ENCODE results near the gene CBL.

CBL gene

DNA sequence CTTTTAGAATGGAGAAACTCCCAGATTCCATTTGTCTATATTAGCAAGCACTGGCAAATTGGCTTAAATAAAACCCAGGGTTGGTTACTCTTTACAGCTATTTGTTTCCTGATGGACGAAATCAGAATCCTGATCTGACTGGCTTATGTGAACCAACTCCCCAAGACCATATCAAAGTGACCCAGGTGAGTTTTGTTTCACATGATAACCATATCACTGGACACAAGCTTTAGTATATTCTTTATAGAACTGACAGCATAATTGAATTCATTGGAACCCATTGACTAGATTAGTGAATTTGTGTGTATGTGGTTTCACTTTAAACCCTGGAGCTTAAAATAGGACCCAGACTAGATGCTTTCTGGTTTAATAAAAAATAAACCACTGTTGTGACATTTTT lies 71.5 kb downstream of the CBL start:
- no peak for FAIRE-seq

DNA sequence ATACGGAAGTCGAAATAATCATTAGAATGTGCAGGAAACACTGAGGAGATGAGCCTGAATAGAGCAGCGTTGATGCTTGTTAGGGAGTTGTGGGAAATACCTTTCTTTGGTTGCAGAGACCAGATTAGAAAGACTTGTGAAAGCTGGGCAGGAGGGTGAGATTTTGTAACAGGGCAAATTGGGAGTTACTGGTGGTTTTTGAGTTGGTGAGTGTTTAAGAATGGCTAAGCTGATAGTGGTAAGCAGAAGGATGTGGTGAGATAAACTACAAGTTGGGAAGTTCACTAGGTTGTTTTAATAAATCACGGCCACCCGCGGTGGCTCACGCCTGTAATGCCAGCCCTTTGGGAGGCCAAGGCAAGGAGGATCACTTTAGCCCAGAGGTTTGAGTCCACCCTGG lies 76.4 kb downstream of the CBL start:
- no peak for FAIRE-seq

DNA sequence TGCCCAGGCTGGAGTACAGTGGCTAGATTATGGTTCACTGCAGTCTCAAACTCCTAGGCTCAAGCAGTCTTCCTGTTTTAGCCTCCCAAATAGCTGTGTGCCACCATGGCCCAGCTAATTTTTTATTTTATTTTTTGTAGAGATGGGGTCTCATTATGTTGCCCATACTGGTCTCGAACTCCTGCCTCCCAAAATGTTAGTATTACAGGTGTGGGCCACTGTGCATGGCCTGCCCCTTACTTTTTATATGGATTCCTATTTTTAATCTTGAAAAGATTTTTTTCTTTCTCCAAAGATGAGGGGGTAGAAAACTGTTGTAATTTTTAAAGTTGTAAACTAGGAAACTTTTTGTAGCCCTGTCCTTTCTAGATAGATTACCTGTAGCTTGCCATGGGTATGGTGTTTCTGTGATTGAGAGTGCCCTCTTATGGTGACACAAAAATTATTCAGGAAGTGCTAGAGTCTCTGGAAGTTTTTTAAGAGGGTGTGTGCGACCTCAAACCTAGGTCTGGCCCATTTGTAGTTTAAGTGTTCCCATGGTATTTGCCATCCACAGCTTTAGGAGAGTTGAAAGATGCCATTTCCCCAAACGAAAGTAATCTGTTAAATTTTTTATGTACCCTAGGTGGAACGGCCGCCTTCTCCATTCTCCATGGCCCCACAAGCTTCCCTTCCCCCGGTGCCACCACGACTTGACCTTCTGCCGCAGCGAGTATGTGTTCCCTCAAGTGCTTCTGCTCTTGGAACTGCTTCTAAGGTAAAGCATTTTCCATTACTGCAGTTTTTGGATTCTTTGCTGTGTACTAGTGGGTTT lies 78.4 kb downstream of the CBL start:
- FAIRE-seq, result peak; percentile 93

DNA sequence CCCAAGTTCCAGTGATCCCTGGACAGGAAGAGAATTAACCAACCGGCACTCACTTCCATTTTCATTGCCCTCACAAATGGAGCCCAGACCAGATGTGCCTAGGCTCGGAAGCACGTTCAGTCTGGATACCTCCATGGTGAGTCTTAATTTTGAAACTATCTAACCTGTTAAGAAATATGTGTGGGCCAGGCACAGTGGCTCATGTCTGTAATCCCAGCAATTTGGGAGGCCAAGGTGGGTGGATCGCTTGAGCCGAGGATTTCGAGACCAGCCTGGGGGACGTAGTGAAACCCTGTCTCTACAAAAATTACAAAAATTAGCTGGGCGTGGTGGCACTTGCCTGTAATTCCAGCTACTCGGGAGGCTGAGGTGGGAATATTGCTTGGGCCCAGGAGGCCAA lies 79.3 kb downstream of the CBL start:
- FAIRE-seq, result no peak

DNA sequence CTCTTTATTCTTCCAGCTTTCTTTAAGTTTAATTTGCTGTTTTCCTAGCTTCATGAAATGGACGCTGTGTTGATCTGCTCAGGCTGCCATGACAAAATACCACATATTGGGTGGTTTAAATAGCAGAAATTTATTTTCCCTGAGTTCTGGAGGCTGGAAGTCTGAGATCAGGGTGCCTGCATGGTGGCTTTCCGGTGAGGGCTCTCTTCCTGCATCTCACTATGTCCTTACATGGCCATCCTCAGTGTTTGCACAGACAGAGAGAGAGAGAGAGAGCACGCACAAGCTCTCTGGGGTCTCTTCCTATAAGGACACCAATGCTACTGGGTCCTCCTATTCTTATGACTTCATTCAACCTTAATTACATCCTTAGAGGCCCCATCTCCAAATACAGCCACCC lies 82.1 kb downstream of the CBL start:
- FAIRE-seq, result no peak

DNA sequence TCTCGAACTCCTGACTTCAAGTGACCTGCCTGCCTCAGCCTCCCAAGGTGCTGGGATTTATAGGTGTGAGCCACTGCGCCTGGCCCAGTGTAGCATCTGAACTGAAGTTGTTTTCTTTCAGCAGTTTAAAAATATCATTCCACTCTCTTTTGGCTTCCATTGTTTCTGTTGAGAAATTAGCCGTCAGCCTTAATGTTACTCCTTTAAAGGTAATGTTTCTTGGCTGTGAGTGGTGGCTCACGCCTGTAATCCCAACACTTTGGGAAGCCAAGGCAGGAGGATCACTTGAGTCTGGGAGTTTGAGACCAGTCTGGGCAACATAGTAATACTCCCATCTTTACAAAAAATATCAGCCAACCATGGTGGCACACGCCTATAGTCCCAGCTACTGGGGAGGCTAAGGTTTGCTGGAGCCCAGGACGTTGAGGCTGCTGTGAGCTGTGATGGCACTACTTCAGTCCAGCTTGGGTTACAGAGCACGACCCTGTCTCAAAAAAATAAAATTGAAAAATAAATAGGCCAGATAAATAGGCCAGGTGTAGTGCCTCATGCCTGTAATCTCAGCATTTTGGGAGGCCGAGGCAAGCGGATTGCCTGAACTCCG lies 84.9 kb downstream of the CBL start:
- FAIRE-seq, result no peak

DNA sequence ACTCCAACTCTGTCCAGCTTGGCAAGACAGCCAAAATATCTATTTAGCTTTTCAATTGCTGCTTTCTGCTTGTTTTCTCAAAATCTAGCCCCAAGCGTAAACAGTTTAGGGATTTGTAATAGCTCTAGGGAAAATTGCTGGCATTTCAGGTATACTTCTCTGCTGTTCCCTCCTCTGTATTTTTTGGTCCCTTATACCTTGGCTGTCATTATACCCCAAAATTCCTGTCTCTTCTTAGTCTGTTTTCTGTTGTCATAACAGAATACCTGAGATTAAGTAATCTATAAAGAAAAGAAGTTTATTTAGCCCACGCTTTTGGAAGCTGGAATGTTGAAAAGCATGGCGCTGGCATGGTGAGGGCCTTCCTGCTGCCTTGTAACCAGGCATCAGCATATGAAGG lies 87.3 kb downstream of the CBL start:
- FAIRE-seq, result no peak

DNA sequence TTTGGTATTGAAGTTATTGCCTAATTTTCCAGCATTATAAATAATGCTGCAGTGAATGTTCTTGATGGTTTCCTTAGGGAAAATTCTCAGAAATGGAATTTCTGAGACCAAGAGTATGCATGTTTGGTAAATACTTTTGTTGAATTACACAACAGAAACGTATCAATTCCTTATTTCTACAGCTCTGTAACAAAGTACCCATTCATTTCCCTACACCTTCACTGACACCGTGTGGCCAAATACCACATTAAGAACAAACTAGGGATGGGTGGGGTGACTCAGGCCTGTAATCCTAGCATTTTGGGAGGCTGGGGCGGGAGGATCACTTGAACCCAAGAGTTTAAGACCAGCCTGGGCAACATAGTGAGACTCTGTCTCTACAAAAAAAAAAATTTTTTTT lies 89.0 kb downstream of the CBL start:
- no peak for FAIRE-seq

DNA sequence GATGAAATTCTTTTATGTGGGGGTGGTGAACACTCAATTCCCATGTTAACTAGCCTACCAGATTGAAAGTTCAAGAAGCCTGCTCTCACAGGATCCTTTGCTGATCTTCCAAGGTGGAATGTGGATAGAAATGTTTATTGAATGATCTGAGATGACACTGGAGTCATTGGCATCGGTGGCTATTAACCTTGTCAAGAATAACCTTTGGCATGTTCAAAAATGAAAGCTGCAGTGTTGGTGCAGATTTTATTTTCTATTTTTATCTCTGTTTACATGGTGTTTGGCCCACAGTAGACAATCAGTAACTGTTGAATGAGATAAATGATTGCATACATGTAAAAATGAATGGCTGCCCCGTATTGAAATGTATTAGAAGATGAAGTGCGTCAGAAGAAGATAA lies 91.8 kb downstream of the CBL start:
- no peak for FAIRE-seq

DNA sequence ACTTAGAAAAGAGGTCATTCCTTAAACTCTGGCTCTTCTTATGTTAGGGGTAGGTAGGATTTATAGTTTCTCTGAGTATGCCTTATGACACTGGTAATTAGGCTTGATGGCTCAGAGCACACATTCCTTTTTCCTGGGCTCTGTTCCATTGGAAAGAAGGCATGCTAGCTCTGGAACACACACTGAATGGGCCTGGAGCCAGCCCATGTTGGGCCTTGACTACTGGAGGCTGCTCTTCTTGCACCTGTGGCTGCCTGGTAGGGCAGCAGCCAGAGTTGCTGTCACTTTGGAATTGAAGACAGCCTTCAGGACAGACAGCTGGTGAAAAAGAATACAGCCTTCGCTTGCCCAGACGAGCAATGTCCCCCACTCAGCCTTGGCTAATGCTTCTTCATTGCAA lies 92.6 kb downstream of the CBL start:
- no peak for FAIRE-seq

DNA sequence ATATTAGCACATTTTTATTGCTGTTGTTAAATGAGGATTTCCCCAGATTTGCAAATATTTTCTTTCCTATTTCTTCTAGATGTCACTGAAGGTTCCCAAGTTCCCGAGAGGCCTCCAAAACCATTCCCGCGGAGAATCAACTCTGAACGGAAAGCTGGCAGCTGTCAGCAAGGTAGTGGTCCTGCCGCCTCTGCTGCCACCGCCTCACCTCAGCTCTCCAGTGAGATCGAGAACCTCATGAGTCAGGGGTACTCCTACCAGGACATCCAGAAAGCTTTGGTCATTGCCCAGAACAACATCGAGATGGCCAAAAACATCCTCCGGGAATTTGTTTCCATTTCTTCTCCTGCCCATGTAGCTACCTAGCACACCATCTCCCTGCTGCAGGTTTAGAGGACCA lies 93.3 kb downstream of the CBL start:
- FAIRE-seq, result no peak

DNA sequence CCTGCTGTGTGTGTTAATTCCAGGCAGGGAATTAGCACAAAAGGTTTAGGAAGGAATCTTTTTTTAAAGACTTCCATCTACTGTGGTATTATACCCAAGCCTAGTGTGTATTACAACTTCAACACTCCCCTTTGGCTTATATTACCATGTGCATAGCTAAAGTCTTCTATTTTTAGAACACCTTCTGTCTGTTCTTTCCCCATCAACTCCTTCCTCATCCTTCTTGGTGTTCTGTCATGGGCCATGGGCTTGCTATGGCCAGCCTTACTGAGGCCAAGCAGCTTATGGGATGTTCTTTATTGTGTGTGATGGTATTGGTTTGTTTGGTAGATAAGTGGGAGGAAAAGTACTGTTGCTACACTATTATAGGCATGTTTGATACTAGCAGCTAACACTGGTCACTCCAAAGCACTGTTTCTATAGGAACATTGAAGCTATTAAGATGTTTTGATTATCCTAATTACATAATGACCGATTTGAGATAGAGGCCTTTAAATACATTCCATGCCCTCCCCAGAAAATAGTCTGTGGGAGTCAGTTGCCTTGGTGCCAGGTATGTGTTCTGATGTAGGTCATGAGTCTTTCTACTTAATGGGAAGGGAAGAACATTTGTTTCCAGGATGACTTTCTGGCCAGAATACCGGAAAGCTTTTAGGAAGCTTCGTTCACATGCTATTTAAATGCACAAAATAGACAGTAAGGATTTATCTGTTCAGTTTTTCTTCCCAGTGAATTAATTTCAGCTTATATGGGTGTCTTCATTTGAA lies 94.2 kb downstream of the CBL start:
- FAIRE-seq, result no peak

DNA sequence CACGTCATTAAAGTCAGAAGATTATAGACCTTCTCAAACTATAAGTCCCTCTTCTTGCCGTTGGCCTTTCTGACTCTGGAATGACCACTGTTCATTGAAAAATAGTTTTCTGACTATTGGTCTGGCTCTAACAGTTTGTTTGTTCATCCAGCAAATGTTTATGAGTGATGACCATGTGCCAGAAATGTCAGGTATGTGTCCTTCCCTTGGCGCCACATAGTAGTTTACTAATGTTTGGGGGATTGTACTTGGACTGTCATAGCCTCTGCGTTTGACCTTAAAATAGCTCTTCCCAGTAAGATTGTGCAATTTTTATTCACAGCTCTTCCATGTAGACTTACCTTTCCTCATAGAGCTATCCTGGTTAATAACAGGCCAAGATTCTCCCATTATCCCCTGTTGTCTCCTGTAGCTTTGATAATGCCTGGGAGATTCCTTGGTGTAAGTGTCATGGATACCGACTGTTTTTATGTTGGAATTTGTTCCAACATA lies 97.1 kb downstream of the CBL start:
- FAIRE-seq, result no peak

DNA sequence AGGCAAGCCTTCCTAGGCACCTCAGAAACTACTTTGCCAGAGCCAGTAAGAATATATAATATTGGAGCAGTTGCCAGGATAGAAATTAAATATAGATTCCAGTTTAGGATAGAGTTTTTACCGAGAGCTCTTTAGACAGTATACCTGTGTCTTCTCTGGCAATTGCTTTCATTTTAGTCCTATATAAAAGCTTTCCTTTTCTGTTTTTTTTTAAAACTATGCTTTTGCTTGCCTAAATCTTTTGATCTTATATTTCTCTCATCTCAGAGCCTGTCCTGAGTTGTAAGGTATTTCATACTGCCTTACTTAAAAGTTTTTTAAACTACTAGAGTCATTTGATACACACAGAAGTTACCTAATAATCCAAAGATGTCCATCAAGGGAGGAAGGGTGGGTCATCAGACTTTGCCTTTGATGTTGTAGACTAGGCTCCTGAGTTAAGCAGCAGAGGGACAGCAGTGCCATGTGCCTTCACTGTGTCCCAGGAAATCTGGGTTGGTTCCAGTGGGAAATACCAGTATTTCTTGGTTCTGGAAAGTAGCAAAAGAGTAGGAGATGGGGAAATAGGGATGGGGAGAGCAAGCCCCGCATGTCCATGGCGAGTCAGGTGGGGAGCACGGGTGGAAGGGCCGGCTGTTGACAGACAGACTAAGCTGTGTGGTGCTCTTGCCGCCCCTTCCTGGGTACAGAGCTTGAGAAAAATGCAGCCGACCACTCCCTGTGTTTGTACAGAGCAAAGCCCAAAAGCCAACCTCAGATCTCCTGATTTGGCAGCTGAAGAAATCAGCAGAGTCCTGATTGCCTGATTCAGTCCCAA lies 99.6 kb downstream of the CBL start:
- no peak for FAIRE-seq

DNA sequence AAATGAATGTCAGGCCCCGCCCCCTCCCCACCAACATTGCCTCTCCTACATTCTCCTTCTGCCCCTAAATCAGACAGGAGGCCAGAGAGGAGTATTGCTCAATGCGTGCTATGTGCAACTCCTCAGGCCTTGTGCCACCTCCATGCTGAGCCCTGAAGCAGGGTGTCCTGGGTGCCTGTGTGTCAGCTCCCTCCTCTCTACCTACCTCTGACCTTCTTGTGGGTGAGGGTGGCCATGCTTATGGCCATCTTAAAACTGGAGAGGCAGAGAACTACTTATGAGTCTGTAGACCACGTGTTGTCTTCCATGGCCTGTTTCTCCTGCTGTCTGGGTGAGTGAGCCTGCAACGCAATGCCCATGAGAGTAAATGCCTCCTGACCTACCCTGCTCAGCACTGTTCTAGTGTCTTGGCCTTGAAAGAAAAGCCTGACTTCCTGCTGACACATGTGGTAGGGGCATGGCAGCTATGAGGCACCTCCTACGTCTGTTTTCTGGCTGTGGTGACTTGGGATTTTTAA lies 100.3 kb downstream of the CBL start:
- FAIRE-seq, result no peak

DNA sequence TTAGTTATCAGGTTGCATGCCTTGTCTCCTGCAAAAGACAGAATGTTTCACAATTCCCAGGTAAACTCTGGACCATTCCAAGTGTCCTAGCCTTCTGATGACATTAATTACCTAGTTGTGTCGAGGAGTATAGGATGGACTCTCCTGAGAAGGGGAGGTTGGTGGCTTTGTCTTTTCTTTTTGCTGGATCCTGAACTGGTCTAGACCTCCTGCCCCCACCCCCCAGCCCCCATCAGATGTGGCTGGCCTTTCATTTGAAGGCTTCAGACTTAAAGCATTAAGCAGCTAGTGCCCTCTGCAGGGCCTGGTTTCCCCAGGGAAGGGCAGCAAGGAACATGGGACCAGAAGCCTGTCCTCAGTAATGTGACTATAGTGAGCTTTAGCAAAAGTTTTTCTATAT lies 101.1 kb downstream of the CBL start:
- FAIRE-seq, result no peak

DNA sequence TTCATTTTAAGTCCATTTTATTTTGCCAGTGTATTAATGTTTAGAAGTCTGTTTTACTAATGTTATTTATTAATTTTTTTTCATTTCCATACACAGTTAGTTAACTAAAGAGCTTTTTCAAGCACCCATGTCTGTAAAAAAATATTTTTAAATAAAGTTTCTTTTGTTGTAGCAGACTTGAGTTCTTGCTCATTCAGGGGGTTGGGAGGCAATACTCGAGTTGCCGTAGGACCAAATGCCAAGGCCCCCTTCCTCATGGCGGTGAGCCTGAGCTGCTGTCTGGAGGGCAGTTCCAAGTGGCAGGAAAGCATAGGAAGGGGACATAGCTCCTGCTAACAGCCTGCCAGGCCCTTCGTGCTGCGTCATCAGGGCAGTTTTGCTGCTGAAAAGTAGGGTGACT lies 101.8 kb downstream of the CBL start:
- FAIRE-seq, result no peak

DNA sequence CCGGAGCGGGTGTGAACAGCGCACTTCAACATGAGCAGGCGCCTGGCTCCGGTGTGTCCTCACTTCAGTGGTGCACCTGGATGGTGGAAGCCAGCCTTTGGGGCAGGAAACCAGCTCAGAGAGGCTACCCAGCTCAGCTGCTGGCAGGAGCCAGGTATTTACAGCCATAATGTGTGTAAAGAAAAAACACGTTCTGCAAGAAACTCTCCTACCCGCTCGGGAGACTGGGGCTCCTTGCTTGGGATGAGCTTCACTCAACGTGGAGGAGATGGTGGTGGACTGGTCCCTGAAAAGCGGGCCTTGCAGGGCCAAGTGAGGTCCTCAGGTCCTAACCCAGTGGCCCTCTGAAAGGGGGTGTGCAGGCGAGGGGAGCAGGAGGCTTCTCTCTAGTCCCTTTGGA lies 103.3 kb downstream of the CBL start:
- no peak for FAIRE-seq

DNA sequence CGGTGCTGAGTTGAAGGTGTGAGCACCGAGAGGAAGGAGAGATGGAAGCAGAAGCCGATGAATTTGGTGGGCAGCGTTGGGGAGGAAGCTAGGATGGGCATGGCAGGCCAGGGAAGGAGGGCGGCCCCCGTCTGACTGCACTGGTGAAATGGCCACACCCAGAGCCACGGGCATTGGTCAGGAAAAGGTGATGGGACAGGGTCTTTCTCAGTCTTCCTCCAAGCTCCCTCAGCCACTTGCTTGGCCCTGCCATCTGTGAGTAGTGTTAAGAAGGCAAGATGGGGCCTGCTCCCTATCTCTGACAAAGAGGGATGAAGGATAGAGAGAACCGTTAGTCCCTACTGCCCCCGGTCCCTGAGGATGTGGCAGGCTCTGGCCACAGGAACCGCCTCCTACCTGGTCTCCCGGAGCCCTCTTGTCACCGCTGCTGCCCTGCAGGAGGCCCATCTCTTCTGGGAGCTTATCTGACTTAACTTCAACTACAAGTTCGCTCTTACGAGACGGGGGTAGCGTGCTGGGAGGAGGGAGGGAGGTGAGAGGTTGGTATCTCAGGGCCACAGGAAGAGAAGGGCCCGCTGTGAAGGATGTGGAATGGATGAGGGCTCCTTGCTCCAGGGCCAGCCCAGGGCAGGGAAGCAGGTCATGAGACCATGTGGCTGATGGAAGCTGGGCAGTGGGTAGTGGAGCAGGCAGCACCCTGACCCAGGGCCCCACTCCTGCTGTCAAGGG lies 104.0 kb downstream of the CBL start:
- no peak for FAIRE-seq

DNA sequence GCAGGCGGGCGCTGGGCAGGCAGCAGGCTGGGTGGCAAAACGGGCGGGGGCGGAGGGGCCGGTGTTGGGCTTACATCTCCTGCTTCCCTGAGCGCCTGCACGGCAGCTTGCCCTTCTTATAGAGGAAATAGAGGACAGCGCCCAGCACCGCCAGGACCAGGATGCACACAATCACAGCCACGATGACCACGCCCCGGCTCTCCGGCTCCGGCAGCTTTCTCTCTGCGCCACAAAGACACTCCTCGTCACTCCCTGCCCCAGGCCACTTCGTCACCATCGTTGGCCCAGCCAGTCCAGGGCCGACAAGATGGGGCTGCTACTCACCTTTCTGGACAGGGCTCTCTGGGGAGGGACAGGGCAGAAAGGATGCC lies 104.5 kb downstream of the CBL start:
- FAIRE-seq, result no peak

DNA sequence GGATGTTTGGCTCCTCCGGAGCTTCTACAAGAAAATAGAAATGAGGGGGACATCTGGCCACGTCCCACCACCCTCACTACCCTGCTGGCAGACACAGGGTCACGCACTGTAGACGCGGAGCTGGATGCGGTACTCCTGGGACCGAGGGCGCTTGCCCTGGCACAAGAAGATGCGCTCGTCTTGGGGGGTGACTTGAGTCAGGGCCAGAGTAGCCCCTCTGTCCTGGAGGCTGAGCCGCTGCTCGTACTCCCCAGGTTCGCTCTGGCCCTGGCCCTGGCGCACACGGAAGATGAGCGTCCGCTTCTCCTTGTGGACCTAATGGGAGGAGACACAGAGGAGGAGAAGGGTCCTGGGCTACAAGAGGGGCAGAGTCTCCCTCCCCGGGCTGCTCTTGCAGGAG lies 108.6 kb downstream of the CBL start:
- no peak for FAIRE-seq

Measured in A204.1 (cell line).